Activated B cell treated with CpG ODN at 0.5 μM for 24 hours (primary cell): ENCODE data around the gene SART1. TPM values are rescaled to one million over a fixed set of nuclear protein-coding genes. Genes with fewer than 3 reads are reported as not detected.
"Not testable (repeated sequence)": the region's sequence is repeated elsewhere in the genome, so short reads cannot be mapped to it uniquely, and the experiment has no call there.

Experiments
- ATAC-seq: fragments of 200-7000 bp; cut with Tn5 transposase; one replicate; pipeline ENCODE4 v1.10.0; 2021; ENCODE audit warnings: low read depth, mild to moderate bottlenecking, moderate library complexity
- CTCF ChIA-PET: fragments of 350-600 bp; sonication (Branson Sonifier 250); formaldehyde crosslinking; loops from one replicate; lab custom pipeline; 2021; ENCODE audit warnings: antibody characterized with exemption; lab: Charles Lee
- POLR2A ChIA-PET: fragments of 350-600 bp; sonication (Branson Sonifier 250); formaldehyde crosslinking; loops from one replicate; lab custom pipeline; 2021; ENCODE audit warnings: antibody characterized with exemption; lab: Charles Lee
- DNase-seq: peaks from one replicate; pipeline ENCODE4 v3.0.0; 2022
- H3K27ac Mint-ChIP-seq: one replicate; pipeline ENCODE4 v1.8.0; 2020; ENCODE audit warnings: mixed read lengths
- H3K27me3 Mint-ChIP-seq: one replicate; pipeline ENCODE4 v1.8.0; 2021; ENCODE audit warnings: mixed read lengths
- H3K36me3 Mint-ChIP-seq: one replicate; pipeline ENCODE4 v1.8.0; 2021; ENCODE audit warnings: low read depth, mixed read lengths
- H3K4me1 Mint-ChIP-seq: one replicate; pipeline ENCODE4 v1.8.0; 2021; ENCODE audit warnings: mixed read lengths
- H3K4me3 Mint-ChIP-seq: one replicate; pipeline ENCODE4 v1.8.0; 2020; ENCODE audit warnings: mild to moderate bottlenecking, mixed read lengths
- H3K9me3 Mint-ChIP-seq: one replicate; pipeline ENCODE4 v1.8.0; 2020; ENCODE audit warnings: mixed read lengths
- CTCF ChIP-seq: fragments of 200-600 bp; IDR thresholded peaks from one replicate; pipeline ENCODE4 v1.8.0; 2022; ENCODE audit warnings: antibody characterized with exemption, mild to moderate bottlenecking
- intact Hi-C: fragments of 100-400 bp; cut with micrococcal nuclease; formaldehyde crosslinking; loops from one replicate; pipeline ENCODE4 v1.15.1; 2024
- total RNA-seq: library from RNA; stranded (reverse); gene quantifications from 2 replicates; pipeline ENCODE4 v1.2.3, GENCODE V29; 2022

Gene SART1
- total RNA-seq, 1 donor from 2014 or later: 86.6 TPM

GRCh38 chr11:66016793-66017177, 55.3 kb downstream of the SART1 start:
- no peak overlapping the region for H3K27ac Mint-ChIP-seq
- intact Hi-C loops: no loop called here
- no peak overlapping the region for H3K4me3 Mint-ChIP-seq
- H3K27me3 Mint-ChIP-seq: peaks cover 5% of the 10 kb centered on the region
- DNase-seq (no peak), ATAC-seq (no peak)
- H3K9me3 Mint-ChIP-seq: no peaks in the 10 kb centered on the region
- no peaks in the 10 kb centered on the region for H3K4me1 Mint-ChIP-seq
- ChIA-PET POLR2A (no interaction called here), CTCF (no interaction called here)
- H3K36me3 Mint-ChIP-seq: no peaks in the 10 kb centered on the region
- TF ChIP-seq CTCF: no peak

DNA sequence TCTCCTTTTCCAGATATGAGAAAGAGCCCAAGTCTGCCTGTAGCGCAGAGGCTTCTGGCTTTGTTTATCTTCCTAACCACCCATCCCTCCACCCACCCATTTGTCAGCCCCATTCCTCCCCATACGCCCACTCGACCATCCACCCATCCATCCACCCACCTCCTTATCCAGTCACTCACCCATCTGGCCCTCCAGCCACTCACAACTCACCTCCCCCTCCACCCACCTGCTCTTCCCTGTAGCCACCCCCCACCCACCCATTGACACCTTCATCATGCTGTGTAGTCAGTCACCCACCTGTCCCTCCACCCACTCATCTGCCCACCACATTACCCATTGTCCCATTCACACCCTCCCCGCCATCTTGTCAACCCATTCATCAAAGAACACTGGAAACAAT, 55.8 kb downstream of the SART1 start:
- H3K36me3 Mint-ChIP-seq: no peaks in the 10 kb centered on the region
- TF ChIP-seq CTCF: no peak
- H3K4me1 Mint-ChIP-seq: no peaks in the 10 kb centered on the region
- ChIA-PET POLR2A (no interaction called here), CTCF (no interaction called here)
- ATAC-seq (no peak), DNase-seq (no peak)
- peaks cover 5% of the 10 kb centered on the region for H3K27me3 Mint-ChIP-seq
- no peaks in the 10 kb centered on the region for H3K9me3 Mint-ChIP-seq
- H3K4me3 Mint-ChIP-seq: no peak overlapping the region
- no peak overlapping the region for H3K27ac Mint-ChIP-seq
- intact Hi-C loops: no loop called here

DNA sequence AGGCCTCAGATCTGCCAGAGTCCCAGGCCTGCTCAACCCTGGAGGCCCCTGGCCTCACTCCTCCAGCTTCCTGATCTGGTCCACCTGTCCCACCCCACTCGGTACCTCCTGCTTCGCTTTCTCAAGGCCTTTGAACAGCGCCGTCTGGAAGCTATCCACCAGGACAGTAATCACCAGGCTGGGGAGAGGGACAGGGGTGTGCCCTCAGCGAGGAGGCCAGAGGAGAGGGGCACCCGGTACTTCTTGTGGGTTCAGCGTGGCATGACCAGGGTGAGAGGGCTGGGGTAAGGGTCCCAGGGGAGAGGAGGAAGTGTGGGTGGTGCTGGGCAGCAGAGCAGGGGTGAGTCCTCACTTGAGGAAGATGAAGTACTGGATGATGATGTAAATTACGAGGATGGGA, 58.7 kb downstream of the SART1 start:
- Mint-ChIP-seq H3K4me1 (peaks cover 4% of the 10 kb centered on the region), H3K9me3 (no peaks in the 10 kb centered on the region), H3K36me3 (no peaks in the 10 kb centered on the region), H3K27me3 (peaks cover 8% of the 10 kb centered on the region), H3K27ac (no peak overlapping the region), H3K4me3 (no peak overlapping the region)
- no peak for DNase-seq
- intact Hi-C loops: no loop called here
- CTCF ChIA-PET: no interaction called here
- TF ChIP-seq CTCF: no peak
- POLR2A ChIA-PET: no interaction called here
- ATAC-seq: no peak

DNA sequence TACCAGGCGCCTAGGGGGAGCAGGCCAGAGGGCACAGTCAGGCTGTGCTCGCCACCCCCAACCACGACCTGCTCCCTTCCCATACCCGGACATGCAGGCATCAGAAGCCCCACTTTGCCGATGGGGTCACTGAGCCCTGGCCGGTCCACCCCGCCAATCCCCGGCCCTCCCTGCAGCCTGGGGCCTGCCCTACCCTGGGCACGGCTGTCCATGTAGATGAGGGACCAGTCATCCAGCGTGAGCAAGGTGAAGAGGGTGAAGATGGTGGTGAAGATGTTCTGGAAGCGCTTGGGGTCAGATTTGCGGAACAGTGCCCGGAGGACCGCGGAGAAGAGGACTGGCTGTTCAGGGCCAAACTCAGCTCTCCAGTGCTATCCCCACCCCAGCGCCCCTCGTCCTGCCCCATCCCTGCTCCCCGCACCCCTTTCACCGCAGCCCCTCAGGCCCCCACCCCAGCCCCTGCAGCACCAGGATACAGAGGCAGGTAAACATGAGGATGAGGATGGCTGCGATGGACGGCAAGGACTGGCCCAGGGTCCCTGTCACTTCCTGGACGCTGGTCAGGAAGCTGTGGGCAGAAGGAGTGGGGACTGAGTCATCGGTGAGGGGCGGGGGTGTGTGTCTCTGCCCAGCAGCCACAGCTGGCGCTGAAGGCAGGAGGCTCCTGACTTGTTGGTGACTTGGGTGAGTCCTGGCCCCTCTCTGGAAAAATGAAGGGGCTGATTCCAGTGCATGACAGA, 59.3 kb downstream of the SART1 start:
- H3K4me1 Mint-ChIP-seq: peaks cover 4% of the 10 kb centered on the region
- TF ChIP-seq CTCF: no peak
- H3K9me3 Mint-ChIP-seq: no peaks in the 10 kb centered on the region
- H3K4me3 Mint-ChIP-seq: no peak overlapping the region
- CTCF ChIA-PET: no interaction called here
- POLR2A ChIA-PET: no interaction called here
- intact Hi-C loops: no loop called here
- H3K27ac Mint-ChIP-seq: no peak overlapping the region
- H3K27me3 Mint-ChIP-seq: peaks cover 8% of the 10 kb centered on the region
- ATAC-seq: no peak
- no peak for DNase-seq
- H3K36me3 Mint-ChIP-seq: no peaks in the 10 kb centered on the region

DNA sequence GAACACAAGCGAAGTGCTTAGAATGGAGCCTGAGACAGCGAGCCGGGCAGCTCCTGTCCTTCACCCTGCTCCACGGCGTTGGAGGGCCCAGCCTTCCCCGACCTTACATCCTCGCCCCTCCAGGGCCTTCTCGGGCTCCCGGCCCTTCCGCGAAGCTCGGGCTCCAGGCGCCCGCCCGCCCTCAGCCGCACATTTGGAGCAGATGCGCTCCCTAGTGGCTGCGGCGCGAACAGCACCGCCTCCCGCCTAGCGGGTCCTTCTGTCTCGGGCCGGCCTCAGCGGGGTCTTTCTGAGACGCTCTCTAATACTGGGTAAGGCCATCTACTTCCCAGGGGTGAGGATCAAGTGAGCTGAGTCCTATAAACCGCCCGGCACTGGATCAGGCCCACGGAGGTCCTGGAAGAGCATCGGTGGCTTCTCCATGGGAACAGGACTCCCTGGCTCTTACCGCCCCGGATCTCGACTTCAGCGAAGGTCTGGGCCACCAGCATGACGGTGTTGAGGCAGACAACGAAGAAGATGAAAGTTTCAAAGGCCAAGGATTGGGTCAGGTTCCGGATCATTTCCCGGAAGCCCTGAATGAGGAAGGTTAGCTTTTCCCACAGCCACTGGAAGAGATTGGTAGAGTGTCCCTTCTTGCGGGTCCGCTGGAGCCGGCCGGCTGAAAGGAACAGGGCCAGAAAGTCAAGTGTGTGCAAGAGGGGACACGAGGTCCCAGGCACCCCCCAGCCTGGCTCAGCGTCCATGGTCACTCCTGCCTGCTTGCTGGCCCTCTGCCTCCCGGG, 61.1 kb downstream of the SART1 start:
- peak; percentile 25 for TF ChIP-seq CTCF
- no peak overlapping the region for H3K27ac Mint-ChIP-seq
- intact Hi-C loops: loop anchor here (1.0 to 2.0 kb wide), 4 partner anchors 15 to 112 kb away; partner anchors contain the start of genes BANF1 and EIF1AD
- H3K4me1 Mint-ChIP-seq: peaks cover 4% of the 10 kb centered on the region
- DNase-seq: peak; percentile 82
- H3K9me3 Mint-ChIP-seq: no peaks in the 10 kb centered on the region
- H3K36me3 Mint-ChIP-seq: no peaks in the 10 kb centered on the region
- peaks cover 8% of the 10 kb centered on the region for H3K27me3 Mint-ChIP-seq
- POLR2A ChIA-PET: interaction anchor here (0.6 to 1.4 kb wide), 7 partner anchors 9 to 841 kb away, joined by 3 to 20 read pairs (median 5); partner anchors contain the start of genes BANF1, CAPN1, EIF1AD and SF3B2
- peak; percentile 98 for ATAC-seq
- H3K4me3 Mint-ChIP-seq: peak overlapping the region; percentile 24
- CTCF ChIA-PET: interaction anchor here (0.6 to 2.2 kb wide), 19 partner anchors 9 to 302 kb away, joined by 3 to 14 read pairs (median 4); partner anchors contain the start of genes BANF1, CCDC85B, EIF1AD and FIBP

DNA sequence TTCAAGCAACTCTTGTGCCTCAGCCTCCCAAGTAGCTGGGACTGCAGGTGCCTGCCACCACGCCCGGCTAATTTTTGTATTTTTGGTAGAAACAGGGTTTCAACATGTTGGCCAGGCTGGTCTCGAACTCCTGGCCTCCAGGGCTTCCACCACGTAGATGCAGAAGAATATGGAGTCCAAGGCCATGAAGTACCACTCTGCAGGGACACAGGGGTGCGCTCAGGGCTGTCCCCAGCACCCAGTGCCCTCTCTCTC, 61.6 kb downstream of the SART1 start:
- not testable (repeated sequence) for H3K4me3 Mint-ChIP-seq, H3K4me1 Mint-ChIP-seq, H3K36me3 Mint-ChIP-seq, H3K27ac Mint-ChIP-seq, H3K9me3 Mint-ChIP-seq, DNase-seq, H3K27me3 Mint-ChIP-seq, ATAC-seq
- intact Hi-C loops: loop anchor here (2.0 kb wide), 2 partner anchors 20 to 34 kb away; partner anchors contain the start of genes BANF1 and EIF1AD
- CTCF ChIA-PET: interaction anchor here (1.2 to 2.2 kb wide), 11 partner anchors 9 to 244 kb away, joined by 3 to 14 read pairs (median 6); partner anchors contain the start of genes BANF1, CCDC85B and EIF1AD
- POLR2A ChIA-PET: interaction anchor here (0.6 to 1.0 kb wide), 4 partner anchors 17 to 349 kb away, joined by 3 to 20 read pairs (median 4); partner anchors contain the start of gene SF3B2
